Parathyroid adenoma (tissue), 2 donors: ENCODE measurements around the gene SLC1A6.

Source experiments
- H2AFZ ChIP-seq: fragments of 300-600 bp; sonication (generic); one replicate; pipeline ENCODE4 v1.7.0; 2017; ENCODE audit warnings: antibody characterized with exemption, mild to moderate bottlenecking
- H3K27ac ChIP-seq: fragments of 300-600 bp; sonication (generic); one replicate; pipeline ENCODE4 v1.7.0; 2017
- H3K27me3 ChIP-seq: fragments of 300-600 bp; sonication (generic); one replicate; pipeline ENCODE4 v1.7.0; 2017; ENCODE audit warnings: low read length; ENCODE audit not compliant: control insufficient read depth, insufficient read depth
- H3K36me3 ChIP-seq: fragments of 300-600 bp; sonication (generic); one replicate; pipeline ENCODE4 v1.7.0; 2017; ENCODE audit warnings: low read length; ENCODE audit not compliant: control insufficient read depth, insufficient read depth
- H3K4me1 ChIP-seq: fragments of 300-600 bp; sonication (generic); one replicate; pipeline ENCODE4 v1.7.0; 2017; ENCODE audit warnings: control low read depth
- H3K4me2 ChIP-seq: fragments of 300-600 bp; sonication (generic); one replicate; pipeline ENCODE4 v1.7.0; 2017; ENCODE audit warnings: low read length
- H3K4me3 ChIP-seq: fragments of 300-600 bp; sonication (generic); one replicate; pipeline ENCODE4 v1.7.0; 2017; ENCODE audit warnings: low read depth, low read length
- H3K79me2 ChIP-seq: fragments of 300-600 bp; sonication (generic); one replicate; pipeline ENCODE4 v1.7.0; 2017; ENCODE audit warnings: control low read depth
- H3K9ac ChIP-seq: fragments of 300-600 bp; sonication (generic); one replicate; pipeline ENCODE4 v1.7.0; 2017; ENCODE audit warnings: mild to moderate bottlenecking
- H3K9me3 ChIP-seq: fragments of 300-600 bp; sonication (generic); one replicate; pipeline ENCODE4 v1.7.0; 2017; ENCODE audit warnings: low read length; ENCODE audit not compliant: control insufficient read depth
- CTCF ChIP-seq: fragments of 300-600 bp; sonication (generic); IDR thresholded peaks from one replicate; pipeline ENCODE4 v1.7.0; 2017; ENCODE audit warnings: antibody characterized with exemption, mild to moderate bottlenecking
- donor health status: primary hyperparathyroidism.

SLC1A6 gene

GRCh38 chr19:15008308-15008707 lies 28.6 kb upstream of the SLC1A6 start:
- no peaks in the 10 kb centered on the region for H3K79me2 ChIP-seq
- H2AFZ ChIP-seq: no peak overlapping the region
- H3K9me3 ChIP-seq: no peaks in the 10 kb centered on the region
- H3K36me3 ChIP-seq: no peaks in the 10 kb centered on the region
- H3K27ac ChIP-seq: no peak overlapping the region
- no peak overlapping the region for H3K9ac ChIP-seq
- H3K4me3 ChIP-seq: no peak overlapping the region
- peaks cover 5% of the 10 kb centered on the region for H3K4me1 ChIP-seq
- H3K27me3 ChIP-seq: no peaks in the 10 kb centered on the region
- no peak overlapping the region for H3K4me2 ChIP-seq
- TF ChIP-seq CTCF: no peak

GRCh38 chr19:14997981-14998380 lies 18.3 kb upstream of the SLC1A6 start:
- Histone ChIP-seq H2AFZ (no peak overlapping the region), H3K36me3 (no peaks in the 10 kb centered on the region), H3K27me3 (no peaks in the 10 kb centered on the region), H3K4me3 (no peak overlapping the region), H3K9ac (no peak overlapping the region), H3K4me2 (no peak overlapping the region), H3K27ac (no peak overlapping the region), H3K79me2 (no peaks in the 10 kb centered on the region), H3K4me1 (no peaks in the 10 kb centered on the region), H3K9me3 (no peaks in the 10 kb centered on the region)
- no peak for TF ChIP-seq CTCF

- Histone ChIP-seq H3K9ac (no peak overlapping the region), H2AFZ (no peak overlapping the region), H3K27ac (no peak overlapping the region), H3K79me2 (no peaks in the 10 kb centered on the region), H3K4me2 (no peak overlapping the region), H3K4me3 (no peak overlapping the region), H3K9me3 (no peaks in the 10 kb centered on the region), H3K36me3 (no peaks in the 10 kb centered on the region), H3K4me1 (no peaks in the 10 kb centered on the region), H3K27me3 (no peaks in the 10 kb centered on the region)
- no peak for TF ChIP-seq CTCF
Observed at GRCh38 chr19:14992780-14993179, 13.1 kb upstream of the SLC1A6 start.

- H3K9ac ChIP-seq: no peak overlapping the region
- no peaks in the 10 kb centered on the region for H3K79me2 ChIP-seq
- peaks cover 2% of the 10 kb centered on the region for H3K4me1 ChIP-seq
- H3K36me3 ChIP-seq: no peaks in the 10 kb centered on the region
- H3K9me3 ChIP-seq: no peaks in the 10 kb centered on the region
- no peak overlapping the region for H3K4me2 ChIP-seq
- H3K27me3 ChIP-seq: peaks cover 3% of the 10 kb centered on the region
- no peak overlapping the region for H2AFZ ChIP-seq
- no peak overlapping the region for H3K27ac ChIP-seq
- H3K4me3 ChIP-seq: no peak overlapping the region
- TF ChIP-seq CTCF: no peak
Observed at GRCh38 chr19:14985133-14985532, 5.5 kb upstream of the SLC1A6 start.

GRCh38 chr19:14978161-14978776 lies 1.4 kb downstream of the SLC1A6 start:
- Histone ChIP-seq H3K9ac (no peak overlapping the region), H3K79me2 (no peaks in the 10 kb centered on the region), H2AFZ (no peak overlapping the region), H3K27ac (no peak overlapping the region), H3K4me1 (peaks cover 4% of the 10 kb centered on the region), H3K27me3 (peaks cover 5% of the 10 kb centered on the region), H3K9me3 (no peaks in the 10 kb centered on the region), H3K36me3 (no peaks in the 10 kb centered on the region), H3K4me2 (no peak overlapping the region), H3K4me3 (no peak overlapping the region)
- no peak for TF ChIP-seq CTCF
